Activated naive CD8-positive, alpha-beta T cell treated with anti-CD3 and anti-CD28 coated beads, Interleukin-2, amount 50 U/mL, for 16 hours (primary cell): ENCODE measurements around the gene FAM227B.
"Not testable (repeated sequence)": the region's sequence is repeated elsewhere in the genome, so short reads cannot be mapped to it uniquely, and the experiment has no call there.

Source experiments
- DNase-seq: peaks from one replicate; pipeline ENCODE4 v3.0.0-alpha.2; 2020; ENCODE audit warnings: low read depth, low spot score

FAM227B gene

GRCh38 chr15:49495993-49496753 is 124.4 kb downstream of the FAM227B start:
- DNase-seq: no peak

- no peak for DNase-seq
Observed at GRCh38 chr15:49494842-49495241, 125.8 kb downstream of the FAM227B start.

GRCh38 chr15:49492830-49493229 is 127.8 kb downstream of the FAM227B start:
- no peak for DNase-seq

GRCh38 chr15:49492151-49492550 is 128.5 kb downstream of the FAM227B start:
- DNase-seq: no peak

- no peak for DNase-seq
Observed at GRCh38 chr15:49490966-49491365, 129.7 kb downstream of the FAM227B start.

GRCh38 chr15:49485401-49485800 is 135.2 kb downstream of the FAM227B start:
- not testable (repeated sequence) for DNase-seq

GRCh38 chr15:49478982-49479381 is 141.6 kb downstream of the FAM227B start:
- DNase-seq: not testable (repeated sequence)

GRCh38 chr15:49478021-49478420 is 142.6 kb downstream of the FAM227B start:
- not testable (repeated sequence) for DNase-seq

- DNase-seq: no peak
Observed at GRCh38 chr15:49473031-49473430, 147.6 kb downstream of the FAM227B start.

GRCh38 chr15:49472338-49472737 is 148.3 kb downstream of the FAM227B start:
- no peak for DNase-seq

- no peak for DNase-seq
Observed at GRCh38 chr15:49471733-49472132, 148.9 kb downstream of the FAM227B start.

GRCh38 chr15:49471248-49471647 is 149.4 kb downstream of the FAM227B start:
- DNase-seq: not testable (repeated sequence)

GRCh38 chr15:49468481-49468839 is 152.2 kb downstream of the FAM227B start:
- no peak for DNase-seq

GRCh38 chr15:49467746-49468480 is 152.7 kb downstream of the FAM227B start:
- no peak for DNase-seq

- DNase-seq: no peak
Observed at GRCh38 chr15:49466119-49466518, 154.5 kb downstream of the FAM227B start.

GRCh38 chr15:49464522-49464921 is 156.1 kb downstream of the FAM227B start:
- no peak for DNase-seq

- DNase-seq: no peak
Observed at GRCh38 chr15:49462232-49462844, 158.3 kb downstream of the FAM227B start.

- no peak for DNase-seq
Observed at GRCh38 chr15:49460411-49460941, 160.1 kb downstream of the FAM227B start.

- no peak for DNase-seq
Observed at GRCh38 chr15:49458145-49458544, 162.5 kb downstream of the FAM227B start.

- DNase-seq: no peak
Observed at GRCh38 chr15:49456166-49456565, 164.5 kb downstream of the FAM227B start.

- DNase-seq: no peak
Observed at GRCh38 chr15:49452595-49452994, 168.0 kb downstream of the FAM227B start.

- no peak for DNase-seq
Observed at GRCh38 chr15:49441816-49442215, 178.8 kb downstream of the FAM227B start.
